ENCODE results near the gene RTN1. TPM values are rescaled to one million over a fixed set of nuclear protein-coding genes. Genes with fewer than 3 reads are reported as not detected.

RTN1 gene
- polyA plus RNA-seq, 1 experiment = 0.36 TPM

GRCh38 chr14:59585891-59586554 lies 284.6 kb downstream of the RTN1 start:
- DNase-seq (ENCODE audit: low read depth) = no peak
- ChIA-PET CTCF (interaction anchor here (1.6 kb wide), 1 partner anchor 9 kb away, joined by 7 read pairs; the partner anchor contains the start of gene CCDC175), POLR2A (no interaction called here)
- H3K27me3 ChIP-seq (ENCODE audit: control insufficient read depth, insufficient read depth, low read length) = no peaks in the 10 kb centered on the region
- TF ChIP-seq, protein P1, sequence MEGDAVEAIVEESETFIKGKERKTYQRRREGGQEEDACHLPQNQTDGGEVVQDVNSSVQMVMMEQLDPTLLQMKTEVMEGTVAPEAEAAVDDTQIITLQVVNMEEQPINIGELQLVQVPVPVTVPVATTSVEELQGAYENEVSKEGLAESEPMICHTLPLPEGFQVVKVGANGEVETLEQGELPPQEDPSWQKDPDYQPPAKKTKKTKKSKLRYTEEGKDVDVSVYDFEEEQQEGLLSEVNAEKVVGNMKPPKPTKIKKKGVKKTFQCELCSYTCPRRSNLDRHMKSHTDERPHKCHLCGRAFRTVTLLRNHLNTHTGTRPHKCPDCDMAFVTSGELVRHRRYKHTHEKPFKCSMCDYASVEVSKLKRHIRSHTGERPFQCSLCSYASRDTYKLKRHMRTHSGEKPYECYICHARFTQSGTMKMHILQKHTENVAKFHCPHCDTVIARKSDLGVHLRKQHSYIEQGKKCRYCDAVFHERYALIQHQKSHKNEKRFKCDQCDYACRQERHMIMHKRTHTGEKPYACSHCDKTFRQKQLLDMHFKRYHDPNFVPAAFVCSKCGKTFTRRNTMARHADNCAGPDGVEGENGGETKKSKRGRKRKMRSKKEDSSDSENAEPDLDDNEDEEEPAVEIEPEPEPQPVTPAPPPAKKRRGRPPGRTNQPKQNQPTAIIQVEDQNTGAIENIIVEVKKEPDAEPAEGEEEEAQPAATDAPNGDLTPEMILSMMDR (IDR thresholded peaks at IDR 0.05; ENCODE audit: insufficient read depth, low read depth, low read length) = no peak
- no peaks in the 10 kb centered on the region for H3K36me3 ChIP-seq (ENCODE audit: control insufficient read depth, insufficient read depth, low read length)
- no peak overlapping the region for H3K4me3 ChIP-seq (ENCODE audit: low read depth, low read length)

DNA sequence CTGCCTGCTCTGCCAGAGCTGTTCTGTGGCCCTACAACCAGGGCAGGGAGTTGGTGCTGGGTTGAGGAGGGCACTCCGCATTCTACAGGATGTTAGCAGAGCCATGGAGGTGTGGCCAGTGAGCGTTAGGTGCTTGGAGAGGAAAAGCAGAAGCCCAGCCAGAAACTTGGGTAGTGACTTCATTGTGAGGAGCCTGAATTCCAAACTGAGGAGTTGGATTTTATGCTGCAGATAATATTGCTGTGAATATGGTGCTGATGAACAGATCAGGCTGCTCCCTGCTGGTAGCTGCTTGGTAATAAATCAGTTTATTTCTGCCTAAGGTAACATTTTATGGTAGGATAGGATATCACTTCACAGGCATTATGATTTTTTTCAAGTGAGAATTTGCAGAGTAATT lies 286.8 kb downstream of the RTN1 start:
- DNase-seq (ENCODE audit: low read depth) = no peak
- CTCF ChIA-PET = interaction anchor here (0.9 to 1.5 kb wide), 2 partner anchors 14 to 77 kb away, joined by 3 read pairs; no protein-coding TSS in a partner anchor
- TF ChIP-seq, protein P1 (IDR thresholded peaks at IDR 0.05; ENCODE audit: insufficient read depth, low read depth, low read length) = no peak
- Histone ChIP-seq H3K4me3 (ENCODE audit: low read depth, low read length) (no peak overlapping the region), H3K27me3 (ENCODE audit: control insufficient read depth, insufficient read depth, low read length) (no peaks in the 10 kb centered on the region), H3K36me3 (ENCODE audit: control insufficient read depth, insufficient read depth, low read length) (no peaks in the 10 kb centered on the region)
- POLR2A ChIA-PET = no interaction called here

DNA sequence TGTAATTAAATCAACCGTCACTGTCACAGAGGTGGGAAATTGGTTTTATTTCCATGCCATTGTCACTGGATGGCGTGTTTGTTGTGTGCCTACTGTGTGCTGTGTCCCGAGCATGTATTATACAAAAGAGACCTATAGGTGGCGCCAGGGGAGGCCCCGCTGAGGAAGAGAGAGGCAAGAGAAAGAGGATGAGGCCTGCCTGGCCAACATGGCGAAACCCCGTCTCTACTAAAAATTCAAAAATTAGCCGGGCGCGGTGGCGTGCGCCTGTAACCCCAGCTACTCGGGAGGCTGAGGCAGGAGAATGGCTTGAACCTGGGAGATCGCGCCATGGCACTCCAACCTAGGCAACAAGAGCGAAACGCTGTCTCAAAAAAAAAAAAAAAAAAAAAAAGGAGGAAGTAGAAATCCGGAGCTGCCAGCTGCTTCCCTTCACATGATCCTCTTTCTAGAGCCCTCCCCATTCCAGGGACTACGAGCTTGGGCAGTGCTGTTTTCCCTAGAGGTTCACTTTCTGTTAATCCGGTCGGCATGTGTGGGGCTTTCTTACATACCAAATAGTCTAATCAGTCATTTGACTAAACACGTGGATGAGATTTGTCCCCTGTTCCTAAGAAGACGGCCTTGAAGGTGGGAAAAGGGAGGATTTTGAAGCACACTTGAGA lies 287.6 kb downstream of the RTN1 start:
- no peak for DNase-seq (ENCODE audit: low read depth)
- TF ChIP-seq, protein P1 (IDR thresholded peaks at IDR 0.05; ENCODE audit: insufficient read depth, low read depth, low read length) = no peak
- no peaks in the 10 kb centered on the region for H3K36me3 ChIP-seq (ENCODE audit: control insufficient read depth, insufficient read depth, low read length)
- no peaks in the 10 kb centered on the region for H3K27me3 ChIP-seq (ENCODE audit: control insufficient read depth, insufficient read depth, low read length)
- no peak overlapping the region for H3K4me3 ChIP-seq (ENCODE audit: low read depth, low read length)
- ChIA-PET POLR2A (no interaction called here), CTCF (no interaction called here)

DNA sequence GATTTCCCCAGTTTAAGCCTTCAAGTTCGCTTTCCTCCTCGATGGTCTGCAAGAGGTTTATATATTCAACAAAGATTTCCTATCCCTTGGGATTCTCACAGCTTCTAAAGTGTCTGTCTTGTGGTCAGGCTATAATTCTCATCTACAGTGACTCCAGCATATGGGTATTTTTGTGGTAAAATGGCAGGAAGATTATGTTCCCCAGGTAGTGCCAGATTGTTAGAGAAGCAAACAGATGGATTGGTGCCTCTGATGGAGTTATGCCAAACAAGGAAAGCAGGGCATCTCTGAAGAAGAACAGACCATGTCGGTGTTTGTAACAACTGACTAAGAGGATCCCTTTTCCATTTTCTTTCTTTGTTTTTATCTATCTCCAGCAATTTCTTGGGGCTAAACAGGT lies 288.4 kb downstream of the RTN1 start:
- CTCF ChIA-PET = interaction anchor here (0.7 to 1.2 kb wide), 2 partner anchors 53 to 100 kb away, joined by 3 read pairs; no protein-coding TSS in a partner anchor
- POLR2A ChIA-PET = no interaction called here
- H3K4me3 ChIP-seq (ENCODE audit: low read depth, low read length) = no peak overlapping the region
- no peaks in the 10 kb centered on the region for H3K27me3 ChIP-seq (ENCODE audit: control insufficient read depth, insufficient read depth, low read length)
- no peaks in the 10 kb centered on the region for H3K36me3 ChIP-seq (ENCODE audit: control insufficient read depth, insufficient read depth, low read length)
- no peak for DNase-seq (ENCODE audit: low read depth)
- TF ChIP-seq, protein P1 (IDR thresholded peaks at IDR 0.05; ENCODE audit: insufficient read depth, low read depth, low read length) = no peak

GRCh38 chr14:59580911-59581310 lies 289.7 kb downstream of the RTN1 start:
- Histone ChIP-seq H3K4me3 (ENCODE audit: low read depth, low read length) (no peak overlapping the region), H3K36me3 (ENCODE audit: control insufficient read depth, insufficient read depth, low read length) (no peaks in the 10 kb centered on the region), H3K27me3 (ENCODE audit: control insufficient read depth, insufficient read depth, low read length) (peaks cover 2% of the 10 kb centered on the region; the same call in 1 of the 2 replicates)
- POLR2A ChIA-PET = no interaction called here
- CTCF ChIA-PET = interaction anchor here (1.2 kb wide), 1 partner anchor 52 kb away, joined by 3 read pairs; no protein-coding TSS in a partner anchor
- DNase-seq (ENCODE audit: low read depth) = no peak
- TF ChIP-seq, protein P1 (IDR thresholded peaks at IDR 0.05; ENCODE audit: insufficient read depth, low read depth, low read length) = no peak
